ENCODE measurements around the gene UMAD1. TPM values are rescaled to one million over a fixed set of nuclear protein-coding genes. Genes with fewer than 3 reads are reported as not detected.
A peak's percentile ranks its signal among the peaks of the same experiment; 100 is the strongest.

UMAD1 gene
- total RNA-seq, 1 donor = 13.8 TPM

DNA sequence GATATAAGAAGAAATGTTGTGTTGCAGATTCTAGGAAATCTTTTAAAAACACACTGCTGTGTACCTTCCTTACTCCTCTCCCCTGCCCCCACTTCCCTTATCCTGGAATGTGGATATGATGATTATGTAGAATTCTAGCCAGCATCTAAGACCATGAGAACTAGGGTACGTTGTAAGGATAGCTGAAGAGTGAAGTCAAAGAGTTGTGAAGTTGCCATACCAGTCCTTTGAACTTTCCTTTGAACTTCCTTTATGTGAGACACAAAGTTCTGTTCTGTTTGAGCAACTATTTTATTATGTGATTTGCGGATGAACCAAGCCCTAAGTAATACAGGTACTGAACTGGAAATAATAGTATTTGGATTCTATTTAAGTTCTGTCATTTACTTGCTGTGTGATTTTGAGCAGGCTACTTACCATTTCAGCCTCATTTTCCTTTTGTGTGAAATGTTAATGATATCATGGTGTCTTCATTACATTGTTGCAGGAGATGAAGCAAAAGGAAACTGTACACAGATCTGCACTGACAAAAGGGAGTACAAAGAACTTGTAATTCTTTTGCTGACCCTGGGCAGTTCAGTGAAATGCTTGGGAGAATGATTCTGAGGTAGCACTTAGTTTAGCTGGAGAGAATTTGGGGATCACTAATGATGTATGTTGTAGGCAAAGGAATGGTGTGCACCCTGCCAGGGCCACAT is 46.4 kb downstream of the UMAD1 start:
- no peak for DNase-seq (ENCODE audit: low read depth)
- TF ChIP-seq, protein P1, sequence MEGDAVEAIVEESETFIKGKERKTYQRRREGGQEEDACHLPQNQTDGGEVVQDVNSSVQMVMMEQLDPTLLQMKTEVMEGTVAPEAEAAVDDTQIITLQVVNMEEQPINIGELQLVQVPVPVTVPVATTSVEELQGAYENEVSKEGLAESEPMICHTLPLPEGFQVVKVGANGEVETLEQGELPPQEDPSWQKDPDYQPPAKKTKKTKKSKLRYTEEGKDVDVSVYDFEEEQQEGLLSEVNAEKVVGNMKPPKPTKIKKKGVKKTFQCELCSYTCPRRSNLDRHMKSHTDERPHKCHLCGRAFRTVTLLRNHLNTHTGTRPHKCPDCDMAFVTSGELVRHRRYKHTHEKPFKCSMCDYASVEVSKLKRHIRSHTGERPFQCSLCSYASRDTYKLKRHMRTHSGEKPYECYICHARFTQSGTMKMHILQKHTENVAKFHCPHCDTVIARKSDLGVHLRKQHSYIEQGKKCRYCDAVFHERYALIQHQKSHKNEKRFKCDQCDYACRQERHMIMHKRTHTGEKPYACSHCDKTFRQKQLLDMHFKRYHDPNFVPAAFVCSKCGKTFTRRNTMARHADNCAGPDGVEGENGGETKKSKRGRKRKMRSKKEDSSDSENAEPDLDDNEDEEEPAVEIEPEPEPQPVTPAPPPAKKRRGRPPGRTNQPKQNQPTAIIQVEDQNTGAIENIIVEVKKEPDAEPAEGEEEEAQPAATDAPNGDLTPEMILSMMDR (IDR thresholded peaks at IDR 0.05; ENCODE audit: insufficient read depth, low read depth, low read length) = no peak
- no peak overlapping the region for H3K4me3 ChIP-seq (ENCODE audit: low read depth, low read length)

DNA sequence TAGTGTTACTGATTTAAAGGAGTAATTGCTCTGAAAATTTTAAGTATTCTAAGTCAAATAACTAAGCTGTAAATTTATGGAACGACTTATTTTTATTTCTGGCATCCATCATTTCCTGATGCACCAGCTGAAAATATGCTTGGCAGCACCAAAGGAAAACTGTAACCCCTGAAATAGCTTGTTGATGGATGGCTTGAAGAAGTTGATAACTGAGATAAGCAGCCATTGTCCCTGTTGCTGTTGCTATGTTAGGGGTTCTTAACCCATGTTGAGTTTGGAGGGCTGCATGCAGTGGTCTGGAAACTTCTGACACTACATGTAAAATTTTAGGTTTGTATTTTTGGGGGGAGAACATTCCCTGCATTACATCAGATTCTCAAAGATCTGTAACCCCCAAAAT is 47.2 kb downstream of the UMAD1 start:
- no peak overlapping the region for H3K4me3 ChIP-seq (ENCODE audit: low read depth, low read length)
- DNase-seq (ENCODE audit: low read depth) = no peak
- TF ChIP-seq, protein P1 (IDR thresholded peaks at IDR 0.05; ENCODE audit: insufficient read depth, low read depth, low read length) = no peak

DNA sequence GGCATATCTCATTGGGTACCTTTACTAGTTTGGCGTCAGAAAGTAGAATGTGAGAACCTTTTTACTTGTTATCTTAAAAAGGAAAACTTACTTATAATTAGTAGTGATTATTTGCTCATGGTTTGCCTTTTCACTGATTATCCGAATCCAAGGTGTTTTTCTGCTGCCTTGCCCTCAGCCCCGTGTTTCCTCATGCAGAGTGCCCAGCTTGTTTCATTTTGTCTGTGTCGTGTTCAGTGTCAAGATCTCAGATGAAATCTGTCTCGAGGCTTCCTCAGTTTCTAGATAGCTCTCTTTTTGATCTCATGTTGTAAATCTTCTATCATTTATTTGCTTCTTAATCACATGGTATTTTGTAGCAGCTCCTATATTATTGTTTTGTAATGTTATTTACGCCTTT is 47.8 kb downstream of the UMAD1 start:
- TF ChIP-seq, protein P1 (IDR thresholded peaks at IDR 0.05; ENCODE audit: insufficient read depth, low read depth, low read length) = no peak
- DNase-seq (ENCODE audit: low read depth) = no peak
- no peak overlapping the region for H3K4me3 ChIP-seq (ENCODE audit: low read depth, low read length)

DNA sequence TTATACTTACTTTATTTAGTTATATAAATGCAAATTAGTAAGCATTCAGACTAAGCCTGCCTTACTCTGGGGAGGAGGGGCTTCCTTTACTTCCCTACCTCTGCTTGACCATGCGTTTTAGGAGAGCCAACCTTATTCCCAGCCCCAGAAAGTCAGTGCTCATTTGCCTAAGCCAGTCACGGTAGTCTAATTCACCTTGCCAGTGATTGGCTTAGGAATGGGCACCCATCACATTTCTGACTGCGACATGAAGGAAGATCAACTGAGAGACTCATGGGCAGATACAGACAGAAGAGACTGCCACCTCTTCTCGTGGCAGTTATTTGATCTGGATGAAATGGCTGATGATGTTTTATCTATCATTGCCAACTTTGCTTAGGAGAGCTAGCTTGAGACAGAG is 48.4 kb downstream of the UMAD1 start:
- TF ChIP-seq, protein P1 (IDR thresholded peaks at IDR 0.05; ENCODE audit: insufficient read depth, low read depth, low read length) = no peak
- no peak for DNase-seq (ENCODE audit: low read depth)
- H3K4me3 ChIP-seq (ENCODE audit: low read depth, low read length) = no peak overlapping the region

DNA sequence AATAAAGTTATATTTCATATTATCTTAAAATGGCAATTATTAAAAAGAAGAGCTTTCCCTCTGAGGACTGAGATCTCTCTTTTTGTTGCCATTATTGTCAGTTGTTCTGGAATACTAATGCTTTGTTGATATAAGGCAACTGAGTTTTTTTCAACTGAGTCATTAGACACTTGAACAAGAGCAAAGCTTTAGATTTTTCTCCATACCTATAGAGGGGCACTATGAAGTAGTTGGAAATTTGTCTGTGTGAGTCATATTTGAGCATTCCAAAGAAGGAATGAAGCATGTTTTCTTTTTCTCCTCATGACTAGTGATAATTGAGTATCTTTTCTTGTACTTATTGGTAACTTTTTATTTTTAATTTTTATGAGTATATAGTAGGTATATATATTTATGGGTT is 53.3 kb downstream of the UMAD1 start:
- TF ChIP-seq, protein P1 (IDR thresholded peaks at IDR 0.05; ENCODE audit: insufficient read depth, low read depth, low read length) = no peak
- DNase-seq (ENCODE audit: low read depth) = peak; percentile 59
- no peak overlapping the region for H3K4me3 ChIP-seq (ENCODE audit: low read depth, low read length)

DNA sequence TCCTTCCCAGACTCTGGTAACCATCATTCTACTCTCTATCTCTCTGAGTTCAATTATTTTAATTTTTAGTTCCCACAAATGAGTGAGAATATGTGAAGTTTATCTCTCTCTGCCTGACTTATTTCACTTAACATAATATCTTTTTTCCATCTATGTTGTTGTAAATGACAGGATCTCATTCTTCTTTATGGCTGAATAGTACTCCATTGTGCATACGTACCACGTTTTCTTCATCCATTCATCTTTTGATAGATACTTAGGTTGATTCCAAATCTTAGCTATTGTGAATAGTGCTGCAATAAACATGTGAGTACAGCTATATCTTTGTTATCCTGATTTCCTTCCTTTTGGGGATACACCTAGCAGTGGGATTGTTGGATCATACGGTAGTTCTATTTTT is 54.0 kb downstream of the UMAD1 start:
- DNase-seq (ENCODE audit: low read depth) = no peak
- TF ChIP-seq, protein P1 (IDR thresholded peaks at IDR 0.05; ENCODE audit: insufficient read depth, low read depth, low read length) = no peak
- H3K4me3 ChIP-seq (ENCODE audit: low read depth, low read length) = no peak overlapping the region
